ENCODE results near the gene PTPN1. TPM values are rescaled to one million over a fixed set of nuclear protein-coding genes. Genes with fewer than 3 reads are reported as not detected.

The PTPN1 gene
- total RNA-seq, 1 donor from 2014 or later = 78.2 TPM

DNA sequence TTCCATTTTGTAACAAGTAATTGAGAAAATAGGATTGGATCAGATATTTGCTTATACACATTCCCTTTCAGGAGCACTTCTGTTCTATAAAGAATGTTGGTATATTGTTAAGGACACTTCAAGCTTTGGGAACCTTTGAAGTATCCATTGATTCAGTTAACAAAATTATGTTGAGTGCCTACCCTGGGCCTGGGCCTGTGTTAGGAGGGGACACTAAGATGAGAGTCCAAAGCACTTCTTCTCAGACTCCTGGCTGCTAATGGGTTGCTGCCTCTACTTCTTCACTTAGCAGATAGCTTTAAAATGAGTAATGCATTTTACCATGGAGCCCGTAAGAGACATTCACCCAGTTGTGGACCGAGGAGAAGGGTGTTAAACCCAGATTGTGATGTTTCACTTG, 40.3 kb downstream of the PTPN1 start:
- TF ChIP-seq, protein P1, sequence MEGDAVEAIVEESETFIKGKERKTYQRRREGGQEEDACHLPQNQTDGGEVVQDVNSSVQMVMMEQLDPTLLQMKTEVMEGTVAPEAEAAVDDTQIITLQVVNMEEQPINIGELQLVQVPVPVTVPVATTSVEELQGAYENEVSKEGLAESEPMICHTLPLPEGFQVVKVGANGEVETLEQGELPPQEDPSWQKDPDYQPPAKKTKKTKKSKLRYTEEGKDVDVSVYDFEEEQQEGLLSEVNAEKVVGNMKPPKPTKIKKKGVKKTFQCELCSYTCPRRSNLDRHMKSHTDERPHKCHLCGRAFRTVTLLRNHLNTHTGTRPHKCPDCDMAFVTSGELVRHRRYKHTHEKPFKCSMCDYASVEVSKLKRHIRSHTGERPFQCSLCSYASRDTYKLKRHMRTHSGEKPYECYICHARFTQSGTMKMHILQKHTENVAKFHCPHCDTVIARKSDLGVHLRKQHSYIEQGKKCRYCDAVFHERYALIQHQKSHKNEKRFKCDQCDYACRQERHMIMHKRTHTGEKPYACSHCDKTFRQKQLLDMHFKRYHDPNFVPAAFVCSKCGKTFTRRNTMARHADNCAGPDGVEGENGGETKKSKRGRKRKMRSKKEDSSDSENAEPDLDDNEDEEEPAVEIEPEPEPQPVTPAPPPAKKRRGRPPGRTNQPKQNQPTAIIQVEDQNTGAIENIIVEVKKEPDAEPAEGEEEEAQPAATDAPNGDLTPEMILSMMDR (IDR thresholded peaks at IDR 0.05) = no peak
- Histone ChIP-seq H3K4me3 (no peak overlapping the region), H3K36me3 (peaks cover 9% of the 10 kb centered on the region), H3K27me3 (ENCODE audit: low read depth) (no peaks in the 10 kb centered on the region), H3K27ac (no peak overlapping the region), H3K4me1 (peaks cover 73% of the 10 kb centered on the region), H3K9me3 (no peaks in the 10 kb centered on the region)
- DNase-seq = no peak
- intact Hi-C loops (cut with DNase I) = no loop called here
- peak; percentile 61 to 74 for ATAC-seq

DNA sequence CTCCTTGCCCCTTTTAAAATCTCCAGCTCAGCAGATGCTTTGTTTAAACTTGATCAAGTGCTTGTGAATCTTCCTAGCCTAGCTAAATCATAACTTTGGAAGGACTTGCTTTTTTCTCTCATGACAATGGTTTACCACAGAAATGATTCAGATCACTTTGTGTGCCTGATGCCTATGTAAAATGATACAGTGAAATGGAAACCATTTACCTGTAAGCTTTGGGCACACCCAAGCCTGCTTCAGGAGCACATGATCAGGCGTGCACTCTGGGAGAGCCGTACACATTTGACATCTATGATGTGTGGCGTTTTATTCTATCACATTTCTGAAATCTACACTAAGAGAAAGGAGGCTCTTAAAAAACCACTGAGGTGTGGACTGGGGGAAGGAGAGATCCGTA, 41.1 kb downstream of the PTPN1 start:
- Histone ChIP-seq H3K36me3 (peaks cover 9% of the 10 kb centered on the region), H3K4me3 (no peak overlapping the region), H3K4me1 (peaks cover 65% of the 10 kb centered on the region), H3K27ac (no peak overlapping the region), H3K27me3 (ENCODE audit: low read depth) (no peaks in the 10 kb centered on the region), H3K9me3 (no peaks in the 10 kb centered on the region)
- ATAC-seq (no peak), DNase-seq (no peak)
- TF ChIP-seq, protein P1 (IDR thresholded peaks at IDR 0.05) = no peak
- intact Hi-C loops (cut with DNase I) = no loop called here

DNA sequence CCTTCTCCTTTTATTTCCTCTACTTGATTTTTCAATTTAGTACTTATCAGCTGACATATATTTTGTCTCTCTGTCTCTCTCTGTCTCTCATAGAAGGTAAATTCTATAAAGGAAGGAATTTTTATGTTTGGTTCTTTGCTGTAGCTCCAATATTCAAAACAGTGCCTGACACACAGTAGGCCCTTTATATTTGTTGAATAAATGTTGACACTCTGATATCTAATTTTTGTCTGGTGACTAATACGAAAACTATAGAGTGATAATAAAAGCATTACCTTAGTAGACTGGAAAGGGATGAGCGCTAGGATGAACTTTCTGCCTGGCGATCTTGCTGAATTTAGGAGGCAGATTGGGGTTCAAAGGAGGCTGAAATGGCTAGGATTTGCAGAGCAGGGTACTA, 42.8 kb downstream of the PTPN1 start:
- Histone ChIP-seq H3K27me3 (ENCODE audit: low read depth) (no peaks in the 10 kb centered on the region), H3K4me1 (peaks cover 49% of the 10 kb centered on the region), H3K9me3 (no peaks in the 10 kb centered on the region), H3K27ac (no peak overlapping the region), H3K36me3 (peaks cover 9% of the 10 kb centered on the region), H3K4me3 (no peak overlapping the region)
- DNase-seq (no peak), ATAC-seq (no peak)
- TF ChIP-seq, protein P1 (IDR thresholded peaks at IDR 0.05) = no peak
- intact Hi-C loops (cut with DNase I) = no loop called here

DNA sequence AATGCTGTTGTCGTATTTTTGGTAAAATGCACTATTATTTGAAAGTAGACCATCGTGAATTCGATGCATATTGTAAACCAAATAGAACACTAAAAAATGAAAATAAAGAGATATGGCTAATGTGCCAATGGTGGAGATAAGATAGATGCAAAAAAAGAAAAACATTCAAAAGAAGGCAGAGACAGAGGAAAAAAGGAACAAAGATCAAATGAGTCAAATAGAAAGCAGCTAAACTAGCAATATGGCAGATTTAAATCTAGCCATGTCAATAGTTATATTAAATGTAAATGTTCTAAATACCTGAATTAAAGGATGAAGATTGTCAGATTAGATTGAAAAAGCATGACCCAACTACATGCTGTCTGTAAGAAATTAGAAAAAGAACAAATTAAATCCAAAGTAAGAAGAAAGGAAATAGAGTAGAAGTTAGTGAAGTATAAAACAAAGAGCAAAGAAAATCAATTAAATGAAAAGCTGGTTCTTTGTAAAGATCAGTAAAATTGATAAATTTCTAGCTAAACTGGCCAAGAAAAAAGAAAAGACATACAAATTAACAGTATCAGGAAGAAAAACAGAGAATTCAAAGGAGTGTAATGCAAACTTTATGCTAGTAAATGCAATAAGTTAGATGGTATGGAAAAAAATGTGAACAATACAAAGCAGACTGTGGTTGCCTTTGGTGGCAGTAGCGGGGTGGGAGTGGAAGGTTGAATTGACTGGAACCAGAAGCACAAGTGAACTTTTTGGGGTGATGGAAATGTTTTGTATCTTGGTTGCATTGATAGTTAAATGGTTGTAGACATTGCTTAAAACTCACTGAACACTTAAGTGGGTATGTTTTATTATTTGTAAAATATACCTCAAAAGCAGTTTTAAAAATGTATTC, 44.8 kb downstream of the PTPN1 start:
- Histone ChIP-seq H3K27ac (no peak overlapping the region), H3K4me1 (peaks cover 30% of the 10 kb centered on the region), H3K36me3 (no peaks in the 10 kb centered on the region), H3K9me3 (no peaks in the 10 kb centered on the region), H3K4me3 (no peak overlapping the region), H3K27me3 (ENCODE audit: low read depth) (no peaks in the 10 kb centered on the region)
- intact Hi-C loops (cut with DNase I) = no loop called here
- no peak for ATAC-seq
- TF ChIP-seq, protein P1 (IDR thresholded peaks at IDR 0.05) = no peak
- no peak for DNase-seq

DNA sequence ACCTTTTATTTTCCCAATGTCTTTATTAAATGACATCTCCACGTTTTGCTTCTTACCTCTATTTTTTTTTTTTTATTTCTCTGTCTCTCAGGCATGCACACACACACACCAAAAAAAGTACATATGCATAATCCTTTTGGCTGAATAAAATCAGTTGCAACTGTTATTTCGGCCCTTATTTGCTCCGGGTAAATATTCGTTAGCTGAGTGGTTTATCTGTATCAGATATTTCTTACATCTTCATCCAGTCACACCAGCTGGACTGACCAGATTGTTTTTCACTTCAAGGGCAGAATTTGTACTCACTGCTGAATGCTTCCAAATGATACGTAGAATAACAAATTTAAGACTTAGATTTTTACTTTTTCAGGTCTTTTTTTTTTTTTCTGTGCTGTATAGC, 45.5 kb downstream of the PTPN1 start:
- no peak for DNase-seq
- Histone ChIP-seq H3K36me3 (no peaks in the 10 kb centered on the region), H3K9me3 (no peaks in the 10 kb centered on the region), H3K27me3 (ENCODE audit: low read depth) (no peaks in the 10 kb centered on the region), H3K4me3 (no peak overlapping the region), H3K4me1 (peaks cover 27% of the 10 kb centered on the region), H3K27ac (no peak overlapping the region)
- TF ChIP-seq, protein P1 (IDR thresholded peaks at IDR 0.05) = no peak
- no peak for ATAC-seq
- intact Hi-C loops (cut with DNase I) = no loop called here
